RPMI8226 (cell line): ENCODE measurements around the gene CREBZF.
A peak's percentile ranks its signal among the peaks of the same experiment; 100 is the strongest.

Source experiments
- DNase-seq: peaks from one replicate; pipeline ENCODE4 v3.0.0-alpha.2; 2015

CREBZF gene, protein sequence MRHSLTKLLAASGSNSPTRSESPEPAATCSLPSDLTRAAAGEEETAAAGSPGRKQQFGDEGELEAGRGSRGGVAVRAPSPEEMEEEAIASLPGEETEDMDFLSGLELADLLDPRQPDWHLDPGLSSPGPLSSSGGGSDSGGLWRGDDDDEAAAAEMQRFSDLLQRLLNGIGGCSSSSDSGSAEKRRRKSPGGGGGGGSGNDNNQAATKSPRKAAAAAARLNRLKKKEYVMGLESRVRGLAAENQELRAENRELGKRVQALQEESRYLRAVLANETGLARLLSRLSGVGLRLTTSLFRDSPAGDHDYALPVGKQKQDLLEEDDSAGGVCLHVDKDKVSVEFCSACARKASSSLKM

DNA sequence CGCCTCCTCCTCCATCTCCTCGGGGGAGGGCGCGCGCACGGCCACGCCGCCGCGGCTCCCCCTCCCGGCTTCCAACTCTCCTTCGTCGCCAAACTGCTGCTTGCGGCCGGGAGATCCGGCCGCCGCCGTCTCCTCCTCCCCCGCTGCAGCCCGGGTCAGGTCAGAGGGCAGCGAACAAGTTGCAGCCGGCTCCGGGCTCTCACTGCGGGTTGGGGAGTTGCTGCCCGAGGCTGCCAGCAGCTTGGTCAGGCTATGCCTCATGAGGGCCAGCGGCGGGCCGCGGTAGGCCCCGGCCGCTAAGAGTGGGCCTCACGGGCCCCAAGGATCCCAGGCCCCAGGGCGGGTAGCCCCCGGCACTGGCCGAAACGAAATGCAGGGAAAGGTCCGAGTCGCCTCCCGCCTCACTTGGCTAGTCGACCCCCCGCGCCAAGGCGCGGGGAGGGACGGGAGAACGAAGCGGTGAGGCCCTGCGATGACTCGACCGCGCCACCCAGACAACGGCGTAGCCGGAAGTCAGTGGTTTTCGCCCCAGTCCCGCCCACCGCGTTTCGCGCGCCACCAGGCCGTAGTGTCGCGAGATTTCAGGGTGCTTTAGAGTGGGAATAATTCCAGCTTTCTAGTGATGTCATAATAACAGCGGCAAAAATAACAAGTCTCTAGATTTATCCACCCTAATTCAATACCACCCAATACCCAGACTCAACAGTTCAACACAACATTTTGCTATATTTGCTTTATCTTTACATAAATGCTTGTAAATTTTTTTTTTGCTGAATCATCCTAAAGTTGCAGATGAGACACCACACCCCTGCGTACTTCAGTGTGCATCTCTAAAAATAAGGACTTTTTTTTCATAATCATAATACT, at the start of gene CREBZF:
Gene CREBZF (minus strand): TSS at position 515 of the 867 bp plus-strand sequence. CDS start 254 bp downstream, at position 261.
- peak; percentile 97 for DNase-seq

DNA sequence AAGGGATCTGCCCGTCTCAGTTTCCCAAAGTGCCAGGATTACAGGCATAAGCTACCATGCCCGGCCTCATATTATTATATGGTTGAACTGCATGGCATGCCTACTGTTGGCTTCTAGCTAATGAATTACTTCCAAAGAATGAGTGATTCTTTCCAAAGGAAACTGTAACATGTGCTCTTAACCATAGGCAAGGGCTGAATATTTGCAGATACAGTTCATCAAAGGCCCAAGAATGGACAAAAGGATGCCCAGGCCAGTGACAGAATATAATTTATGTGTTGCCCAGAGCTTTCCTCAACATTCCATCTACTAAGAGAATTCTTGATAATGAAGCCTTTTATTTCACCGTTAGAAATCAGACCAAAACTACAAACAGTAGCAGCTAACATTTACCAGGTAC, 48.0 kb upstream of the CREBZF start:
- DNase-seq: no peak

DNA sequence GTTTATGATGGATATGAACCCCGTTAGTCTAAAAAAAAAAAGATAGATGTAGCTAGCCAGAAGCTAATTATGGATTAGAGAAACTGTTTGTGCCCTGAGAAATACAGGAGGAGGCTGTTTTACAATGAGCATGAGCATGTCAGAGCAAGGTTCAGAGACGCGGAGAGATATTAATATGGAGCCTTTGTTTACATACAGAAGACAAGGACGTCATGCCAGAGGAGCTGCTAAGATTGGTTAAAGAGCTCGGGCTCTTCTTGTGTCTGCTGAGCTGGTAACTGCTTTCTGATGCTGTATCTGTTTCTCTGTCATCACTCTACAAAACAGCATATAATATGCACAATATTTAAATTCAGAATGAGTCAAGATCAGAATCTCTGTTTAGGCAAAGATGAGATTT, 46.0 kb upstream of the CREBZF start:
- no peak for DNase-seq

DNA sequence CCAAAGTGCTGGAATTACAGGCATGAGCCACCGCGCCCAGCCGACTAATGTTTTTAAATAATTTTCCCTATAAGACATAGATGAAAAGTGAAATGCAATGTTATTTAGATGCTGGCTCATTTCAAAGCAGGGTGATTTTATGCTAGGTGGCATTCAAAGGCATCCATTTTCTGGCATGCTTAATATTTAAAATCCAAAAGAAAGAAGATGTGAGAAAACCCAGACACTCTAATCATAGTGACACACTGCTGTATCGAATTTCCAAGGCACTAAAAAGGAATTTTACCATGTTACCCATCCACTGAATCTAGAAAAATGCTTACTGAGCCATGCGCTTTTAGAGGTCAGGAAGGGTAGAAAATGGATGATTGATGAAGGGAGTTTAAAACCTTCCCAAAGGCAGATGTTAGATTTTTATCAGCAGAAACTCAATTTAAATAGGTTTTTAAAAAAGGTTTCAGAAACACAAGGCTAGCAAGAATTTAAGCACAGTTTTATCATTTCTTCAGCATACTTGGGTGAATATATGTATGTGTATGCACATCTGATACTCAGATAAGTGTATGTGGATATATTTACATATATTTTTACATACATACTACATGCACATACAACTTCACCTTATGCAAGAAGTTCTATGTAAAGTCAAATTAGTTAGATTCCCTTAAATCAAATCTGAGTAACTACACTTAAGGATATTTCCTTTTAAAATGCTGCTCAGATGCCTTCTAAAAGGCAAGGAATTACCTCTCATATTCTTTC, 45.2 kb upstream of the CREBZF start:
- no peak for DNase-seq

DNA sequence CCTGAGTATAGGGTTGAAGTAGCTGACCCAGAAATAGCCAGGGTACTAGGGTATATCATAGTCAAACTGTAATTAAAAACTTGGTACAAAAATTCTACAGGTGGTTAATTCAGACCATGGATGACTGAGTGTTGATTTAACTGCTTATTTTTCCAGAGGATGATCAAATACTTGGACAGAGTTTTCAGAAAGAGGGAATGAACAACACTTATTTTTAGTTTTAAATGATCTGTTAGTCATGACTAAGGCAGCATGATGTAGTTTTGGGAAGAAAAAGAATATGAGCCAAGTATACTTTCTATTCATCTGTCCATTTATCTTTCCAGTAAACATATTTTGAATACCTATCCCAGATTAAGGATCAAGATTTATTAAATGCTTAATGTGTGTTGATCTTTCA, 40.9 kb upstream of the CREBZF start:
- DNase-seq: no peak

DNA sequence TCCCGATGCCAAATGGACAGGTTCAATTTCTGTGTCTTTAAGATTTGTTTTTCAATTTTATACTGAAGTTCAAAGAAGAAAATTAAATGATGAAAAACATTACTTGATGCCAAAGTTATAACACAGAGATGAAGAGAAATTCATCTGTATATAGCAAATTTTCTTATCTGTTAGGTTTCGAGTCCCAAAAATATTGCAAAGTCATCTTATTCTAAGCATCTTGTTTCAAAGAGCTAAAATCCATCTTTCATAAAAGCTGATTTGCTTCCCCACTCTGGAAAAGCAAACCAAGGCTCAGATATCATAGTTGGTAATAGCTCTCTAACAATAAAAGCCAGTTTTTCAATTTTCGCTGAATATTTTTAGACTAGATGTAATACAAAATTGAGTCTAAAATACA, 40.0 kb upstream of the CREBZF start:
- DNase-seq: no peak

DNA sequence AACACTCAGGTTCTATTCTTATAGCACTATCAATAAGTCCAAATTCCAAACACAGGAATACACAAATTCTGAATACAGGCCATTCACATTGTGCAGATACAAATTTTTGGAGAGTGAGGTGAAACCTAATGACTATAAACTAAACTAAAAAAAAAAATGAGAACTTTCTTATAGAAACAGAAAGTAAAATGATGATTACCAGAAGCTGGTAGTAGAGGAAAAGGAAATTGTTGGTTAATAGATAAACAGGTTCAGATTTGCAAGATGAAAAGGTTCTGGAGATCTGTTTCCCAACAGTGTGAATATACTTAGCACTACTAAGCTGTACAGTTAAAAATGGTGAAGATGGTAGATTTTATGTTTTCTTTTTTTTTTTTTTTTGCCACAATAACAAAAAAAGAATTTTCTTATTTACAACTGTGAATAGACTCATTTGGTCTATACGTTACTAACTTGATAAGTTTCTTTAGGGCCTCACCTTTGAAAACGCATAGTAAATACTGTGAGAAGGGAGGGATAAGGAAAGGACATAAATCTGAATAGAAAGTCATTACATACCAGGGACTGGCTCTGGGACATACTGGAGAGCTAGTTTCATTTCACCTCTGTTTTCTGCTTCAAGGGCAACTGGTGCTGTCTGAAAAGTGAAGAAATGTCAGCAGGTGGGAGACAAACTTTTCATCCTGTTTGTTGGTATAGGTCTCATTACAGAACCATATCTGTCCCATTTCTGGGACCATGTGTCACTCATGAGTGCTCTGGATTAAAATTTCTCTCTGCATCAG, 35.2 kb upstream of the CREBZF start:
- no peak for DNase-seq

DNA sequence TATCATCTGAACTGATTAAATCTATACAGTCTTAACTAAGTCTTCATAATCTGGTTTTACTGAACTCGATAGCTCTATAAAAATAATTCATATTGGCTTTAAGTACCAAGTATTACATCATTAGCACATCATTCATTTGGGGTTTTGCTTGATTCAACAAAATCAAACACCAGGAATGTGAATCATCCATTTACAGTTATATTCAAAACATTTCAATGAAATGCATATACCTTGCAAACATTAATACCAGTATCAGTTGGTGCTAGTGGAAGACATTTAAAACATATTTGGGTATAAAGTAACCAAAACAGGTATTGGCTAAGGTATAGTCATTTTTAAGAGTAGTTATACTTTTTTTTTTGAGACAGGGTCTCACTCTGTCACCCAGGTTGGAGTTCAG, 33.3 kb upstream of the CREBZF start:
- DNase-seq: no peak

DNA sequence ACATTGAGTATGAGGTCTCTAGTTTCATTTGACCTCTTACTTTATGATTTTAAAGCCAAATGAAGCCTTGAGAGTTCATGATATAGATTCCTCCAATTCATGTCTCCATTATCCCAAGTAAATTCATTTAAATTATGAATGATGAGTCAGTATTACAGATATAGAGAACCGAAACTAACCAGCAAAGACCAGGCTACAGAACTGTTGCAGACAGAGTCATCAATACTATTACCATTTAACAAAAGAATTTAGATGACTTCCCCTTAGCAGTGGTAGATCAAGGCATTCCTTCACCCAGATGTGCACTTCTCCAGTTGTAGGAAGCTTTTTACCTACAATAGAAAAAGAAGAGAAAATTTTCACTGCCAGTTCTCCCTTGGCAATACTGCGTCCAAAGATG, 32.8 kb upstream of the CREBZF start:
- DNase-seq: no peak

DNA sequence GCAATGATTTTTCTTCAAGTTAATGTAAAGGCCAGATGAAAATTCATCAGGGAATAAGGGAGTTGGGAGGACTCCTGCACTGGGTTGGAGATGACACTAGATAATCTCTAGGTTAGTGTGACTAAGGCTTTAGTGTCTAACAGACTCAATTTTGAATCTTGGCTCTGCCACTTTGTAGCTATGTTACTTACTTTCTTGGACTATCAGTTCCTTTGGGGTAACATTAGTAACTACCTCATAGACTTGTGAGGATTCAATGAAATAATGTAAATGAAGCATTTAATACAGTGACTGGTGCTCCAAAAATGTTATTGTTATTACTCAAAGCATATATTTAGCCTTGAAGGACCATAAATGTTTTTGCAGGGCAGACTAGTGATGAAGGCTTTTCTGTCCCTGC, 30.6 kb upstream of the CREBZF start:
- no peak for DNase-seq

DNA sequence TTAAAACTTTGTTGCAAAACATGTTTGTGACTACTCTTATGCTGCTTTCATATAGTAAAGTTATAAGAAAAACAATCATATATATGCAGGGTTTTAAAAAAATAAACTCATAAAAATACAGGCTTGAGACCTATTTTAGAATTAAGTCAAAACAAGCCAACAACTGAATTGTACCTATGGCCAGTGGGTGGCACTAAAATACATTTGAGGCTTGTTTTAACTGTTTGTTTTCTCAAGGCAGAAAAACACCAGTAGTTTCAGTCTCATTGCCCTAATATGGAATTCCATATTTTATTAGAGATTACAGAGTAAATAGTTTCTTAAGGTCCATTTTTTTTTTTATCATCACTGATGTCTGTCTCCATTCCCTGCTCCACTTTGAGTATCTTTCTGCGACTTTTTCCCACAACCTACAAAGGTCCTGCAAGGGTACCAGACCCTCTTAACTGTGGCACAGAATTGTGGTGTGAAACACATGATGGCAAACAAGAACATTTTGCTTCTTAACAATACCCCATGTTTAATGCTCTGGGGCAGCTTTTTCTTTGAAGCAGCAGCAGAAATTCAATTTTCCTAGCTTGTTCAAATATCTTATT, 29.6 kb upstream of the CREBZF start:
- peak; percentile 24 for DNase-seq

DNA sequence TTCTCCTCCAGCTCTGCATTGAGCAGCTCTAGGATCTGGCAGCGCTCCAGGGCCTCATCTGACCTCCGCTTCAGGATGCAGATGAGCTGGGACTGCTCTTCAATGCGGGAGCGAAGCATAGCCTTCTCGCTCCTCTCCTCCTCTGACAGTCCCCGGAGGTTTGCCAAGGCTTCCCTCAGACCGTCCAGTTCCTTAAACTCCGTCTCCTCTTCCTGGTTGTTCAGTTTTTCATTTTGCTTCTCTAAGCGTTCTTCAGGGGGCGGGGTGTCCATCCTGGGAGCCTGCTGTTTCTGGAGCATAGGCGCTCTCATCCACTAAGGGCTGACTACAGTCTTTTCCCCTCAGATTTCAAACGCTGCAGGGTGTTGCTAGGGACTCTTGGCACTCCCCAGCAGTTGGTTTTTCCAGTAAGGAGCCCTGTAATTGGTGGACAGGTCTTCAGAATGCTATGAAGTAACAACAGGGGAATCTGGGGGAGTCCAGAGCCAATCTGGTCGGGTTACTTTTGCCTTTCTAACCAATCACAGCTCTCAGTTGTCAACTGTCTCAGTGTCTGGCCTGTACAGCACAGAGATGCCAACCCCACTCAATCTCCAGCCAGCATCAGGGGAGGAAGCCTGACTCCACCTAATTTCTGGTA, 21.0 kb upstream of the CREBZF start, which contains the start of gene CCDC89:
Gene CCDC89 (minus strand): TSS at position 376 of the 640 bp plus-strand sequence. CDS start 65 bp downstream, at position 311.
- DNase-seq: peak; percentile 9

DNA sequence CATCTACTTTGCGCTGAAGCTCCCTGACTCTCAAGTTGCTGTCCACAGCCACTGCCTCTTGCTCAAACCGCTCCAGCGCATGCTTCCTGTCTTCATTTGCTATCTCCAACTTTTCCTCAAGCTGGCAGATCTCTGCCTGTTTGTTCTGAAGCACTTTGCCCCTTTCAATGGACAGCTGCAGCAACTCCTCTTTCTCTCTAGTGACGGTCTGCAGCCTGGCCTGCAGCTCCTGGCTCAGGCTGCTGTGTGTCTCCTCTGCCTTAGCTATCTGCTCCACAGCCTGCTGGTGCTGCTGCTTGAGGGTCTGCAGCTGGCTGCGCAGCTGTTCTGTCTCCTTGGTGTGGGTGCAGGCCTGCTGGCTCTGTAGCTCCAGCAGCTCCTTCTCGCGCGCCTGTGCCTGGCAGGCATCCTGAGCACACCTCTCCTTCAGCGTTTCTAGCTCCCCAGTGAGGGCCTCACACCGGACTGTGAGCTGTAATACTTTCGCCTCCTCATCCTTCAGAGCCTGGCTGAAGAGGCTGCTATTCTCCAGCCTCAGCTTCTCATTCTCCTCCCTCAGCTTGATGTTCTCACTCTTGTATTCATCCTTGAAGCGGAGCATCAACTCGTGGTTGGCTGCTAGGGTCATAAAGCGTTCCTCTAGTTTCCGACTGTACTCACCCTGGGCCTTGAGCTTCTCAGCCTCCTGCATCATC, 20.3 kb upstream of the CREBZF start:
- DNase-seq: no peak

DNA sequence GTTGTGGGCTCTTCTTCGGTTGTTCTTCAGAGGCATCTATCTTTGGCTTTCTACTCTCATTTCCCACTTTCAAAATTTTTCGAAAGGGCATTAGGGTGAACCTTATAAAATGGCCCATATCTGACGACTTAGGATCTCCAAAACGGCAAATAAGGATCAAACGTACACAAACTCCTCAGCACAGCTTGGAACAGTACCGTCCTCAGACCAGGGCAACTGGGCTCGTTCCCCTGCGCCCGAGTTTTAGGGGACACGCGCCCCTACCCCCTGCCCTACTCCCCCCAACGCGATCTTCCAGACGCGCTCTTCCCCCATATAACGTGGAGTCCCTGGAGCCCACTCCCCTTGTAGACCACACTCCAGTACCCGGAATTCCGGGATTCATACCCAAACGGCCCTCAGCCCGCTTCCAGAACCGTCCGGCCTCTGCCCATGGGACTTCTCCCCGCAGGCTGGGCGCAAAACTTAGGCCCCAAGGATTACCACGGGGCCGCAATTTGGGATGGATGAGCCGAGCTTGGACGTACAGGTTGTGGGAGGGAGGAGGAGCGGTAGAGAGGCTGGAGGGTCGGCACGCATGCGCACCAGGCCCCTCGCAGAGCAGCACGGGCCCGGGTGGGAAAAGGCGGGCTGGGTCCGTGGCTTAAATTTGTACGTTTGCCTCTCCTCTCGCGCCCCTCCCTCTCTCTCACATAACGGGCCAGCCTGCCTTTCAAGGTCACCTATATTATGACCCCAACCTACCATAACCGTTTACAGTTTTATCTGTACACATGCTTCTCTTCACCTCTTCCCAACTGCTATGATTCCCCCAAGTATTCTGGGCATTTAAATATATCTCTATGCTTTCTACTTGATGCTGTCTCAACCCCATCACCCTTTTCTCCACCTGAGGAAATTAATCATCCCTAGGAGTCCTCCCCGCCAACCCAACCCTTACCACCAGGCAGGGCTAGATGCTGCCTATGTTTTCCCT, 17.7 kb upstream of the CREBZF start:
- DNase-seq: peak; percentile 6

DNA sequence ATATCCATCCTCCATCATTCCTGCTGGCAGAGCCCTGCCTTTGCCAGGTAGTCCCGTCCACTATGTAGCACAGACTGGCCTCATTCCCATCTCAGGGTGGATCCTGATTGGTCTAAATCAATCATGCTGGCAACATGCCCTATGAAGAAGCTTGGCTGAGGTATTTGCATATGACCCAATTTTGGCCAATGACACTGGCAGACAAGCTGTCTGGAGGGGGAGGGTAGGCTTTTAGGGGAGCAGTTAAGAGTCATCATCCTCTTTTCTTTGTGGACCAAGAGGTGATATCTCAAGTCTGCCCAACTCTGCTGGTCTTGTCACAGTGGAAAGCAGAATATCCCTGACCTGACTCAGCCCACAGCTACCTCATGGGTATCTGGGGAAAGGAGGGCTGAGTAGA, 16.0 kb upstream of the CREBZF start:
- no peak for DNase-seq

DNA sequence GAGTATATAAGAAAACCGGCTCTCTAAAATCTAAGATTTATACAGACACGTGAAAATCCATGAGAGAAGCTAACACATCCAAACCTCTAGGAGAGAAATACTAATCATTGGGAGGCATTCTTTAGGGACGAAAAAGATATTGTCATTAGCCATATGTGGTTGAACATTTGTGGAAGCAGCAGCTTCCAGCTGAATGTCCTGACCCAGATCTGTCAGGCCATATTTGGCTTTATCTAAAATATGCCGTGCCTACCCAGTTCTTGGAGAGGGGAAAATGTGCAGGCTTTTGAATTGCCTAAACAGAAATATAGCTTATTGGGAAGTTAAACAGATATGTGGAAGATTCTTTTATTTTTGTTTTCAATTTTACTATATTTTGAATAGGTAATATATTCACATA, 14.6 kb upstream of the CREBZF start:
- DNase-seq: no peak

DNA sequence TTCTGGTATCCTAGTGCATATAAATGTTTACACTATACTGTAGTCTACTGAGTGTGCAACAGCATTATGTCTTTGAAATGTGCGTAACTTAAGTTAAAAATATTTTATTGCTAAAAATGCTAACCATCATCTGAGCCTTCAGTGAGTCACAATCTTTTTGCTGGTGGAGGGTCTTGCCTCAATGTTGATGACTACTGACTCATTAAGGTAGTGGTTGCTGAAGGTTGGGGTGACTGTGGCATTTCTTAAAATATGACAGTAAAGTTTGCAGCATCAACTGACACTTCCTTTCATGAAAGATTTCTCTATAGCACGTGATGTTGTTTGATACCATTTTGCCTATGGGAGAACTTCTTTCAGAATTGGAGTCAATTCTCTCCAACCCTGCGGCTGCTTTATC, 8.5 kb upstream of the CREBZF start:
- no peak for DNase-seq

DNA sequence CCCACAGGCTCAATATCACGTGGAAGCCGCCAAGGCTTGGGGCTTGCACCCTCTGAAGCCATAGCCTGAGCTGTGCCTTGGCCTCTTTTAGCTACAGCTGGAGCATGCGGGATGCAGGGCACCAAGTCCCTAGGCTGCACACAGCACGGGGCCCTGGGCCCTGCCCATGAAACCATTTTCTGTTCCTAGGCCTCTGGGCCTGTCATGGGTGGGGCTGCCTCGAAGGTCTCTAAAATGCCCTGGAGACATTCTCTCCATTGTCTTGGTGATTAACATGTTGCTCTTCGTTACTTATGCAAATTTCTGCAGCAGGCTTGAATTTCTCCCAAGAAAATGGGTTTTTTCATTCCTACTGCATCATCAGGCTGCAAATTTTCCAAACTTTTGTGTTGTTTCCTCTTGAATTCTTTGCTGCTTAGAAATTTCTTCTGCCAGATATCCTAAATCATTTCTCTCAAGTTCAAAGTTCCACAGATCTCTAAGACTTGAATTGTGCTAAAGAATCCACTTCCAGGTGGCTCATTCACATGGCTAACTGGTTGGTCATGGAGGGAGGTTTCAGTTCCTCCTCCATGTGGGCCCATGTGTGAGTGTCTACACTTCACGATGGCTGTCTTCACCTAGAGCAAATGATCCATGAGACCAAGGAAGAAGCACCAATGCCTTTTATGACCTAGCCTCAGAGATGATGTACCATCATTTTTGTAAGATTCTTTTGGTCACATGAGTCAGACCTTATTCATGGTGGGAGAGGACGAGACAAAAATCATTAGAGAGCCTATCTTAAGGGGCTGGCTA, 7.4 kb upstream of the CREBZF start:
- peak; percentile 12 for DNase-seq
